ENCODE data around the gene ABCC8. TPM values are rescaled to one million over a fixed set of nuclear protein-coding genes. Genes with fewer than 3 reads are reported as not detected.

ABCC8 gene
- total RNA-seq, 1 donor from 2014 or later = 1.1 TPM

DNA sequence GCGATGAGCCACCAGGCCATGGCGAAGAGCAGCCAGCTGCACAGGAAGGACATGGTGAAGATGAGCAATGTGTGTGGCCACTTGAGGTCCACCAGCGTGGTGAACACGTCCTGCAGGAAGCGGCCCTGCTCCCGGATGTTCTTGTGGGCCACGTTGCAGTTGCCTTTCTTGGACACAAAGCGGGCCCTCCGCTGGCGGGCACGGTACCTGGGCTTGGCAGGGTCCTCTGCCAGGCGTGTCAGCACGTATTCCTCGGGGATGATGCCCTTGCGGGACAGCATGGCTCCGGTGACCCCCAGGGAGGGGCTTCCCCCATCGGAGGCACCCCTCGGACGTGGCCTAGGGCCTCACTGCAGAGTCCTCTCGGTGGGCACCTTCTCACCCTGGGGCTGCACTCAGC is 88.8 kb downstream of the ABCC8 start:
- H3K36me3 ChIP-seq = no peaks in the 10 kb centered on the region
- TF ChIP-seq, protein P1, sequence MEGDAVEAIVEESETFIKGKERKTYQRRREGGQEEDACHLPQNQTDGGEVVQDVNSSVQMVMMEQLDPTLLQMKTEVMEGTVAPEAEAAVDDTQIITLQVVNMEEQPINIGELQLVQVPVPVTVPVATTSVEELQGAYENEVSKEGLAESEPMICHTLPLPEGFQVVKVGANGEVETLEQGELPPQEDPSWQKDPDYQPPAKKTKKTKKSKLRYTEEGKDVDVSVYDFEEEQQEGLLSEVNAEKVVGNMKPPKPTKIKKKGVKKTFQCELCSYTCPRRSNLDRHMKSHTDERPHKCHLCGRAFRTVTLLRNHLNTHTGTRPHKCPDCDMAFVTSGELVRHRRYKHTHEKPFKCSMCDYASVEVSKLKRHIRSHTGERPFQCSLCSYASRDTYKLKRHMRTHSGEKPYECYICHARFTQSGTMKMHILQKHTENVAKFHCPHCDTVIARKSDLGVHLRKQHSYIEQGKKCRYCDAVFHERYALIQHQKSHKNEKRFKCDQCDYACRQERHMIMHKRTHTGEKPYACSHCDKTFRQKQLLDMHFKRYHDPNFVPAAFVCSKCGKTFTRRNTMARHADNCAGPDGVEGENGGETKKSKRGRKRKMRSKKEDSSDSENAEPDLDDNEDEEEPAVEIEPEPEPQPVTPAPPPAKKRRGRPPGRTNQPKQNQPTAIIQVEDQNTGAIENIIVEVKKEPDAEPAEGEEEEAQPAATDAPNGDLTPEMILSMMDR (IDR thresholded peaks at IDR 0.05; ENCODE audit: borderline replicate concordance) = no peak
- DNase-seq = no peak
- no peak overlapping the region for H3K4me3 ChIP-seq
- intact Hi-C loops (cut with micrococcal nuclease) = no loop called here
- H3K9me3 ChIP-seq (replicated peaks) = no peaks in the 10 kb centered on the region
- H3K27me3 ChIP-seq (ENCODE audit: low read depth) = peaks cover 31% of the 10 kb centered on the region
- peaks cover 48% of the 10 kb centered on the region for H3K4me1 ChIP-seq
- H3K27ac ChIP-seq (replicated peaks) = no peak overlapping the region

DNA sequence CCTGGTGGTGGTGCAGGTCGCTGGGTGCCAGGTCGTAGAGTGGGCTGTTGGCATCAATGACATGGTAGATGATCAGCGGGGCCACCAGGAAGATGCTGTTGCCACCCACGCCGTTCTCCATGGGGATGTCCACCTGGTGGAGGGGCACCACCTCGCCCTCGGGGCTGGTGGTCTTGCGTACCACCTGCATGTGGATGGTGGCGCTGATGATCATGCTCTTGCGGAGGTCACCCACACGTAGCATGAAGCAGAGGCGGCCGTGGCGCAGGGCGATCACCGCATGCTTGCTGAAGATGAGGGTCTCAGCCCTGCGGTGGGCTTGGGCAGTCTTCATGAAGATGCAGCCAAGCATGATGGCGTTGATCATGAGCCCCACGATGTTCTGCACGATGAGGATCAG is 89.4 kb downstream of the ABCC8 start:
- peak overlapping the region; percentile 90 for H3K27ac ChIP-seq (replicated peaks)
- no peak for DNase-seq

DNA sequence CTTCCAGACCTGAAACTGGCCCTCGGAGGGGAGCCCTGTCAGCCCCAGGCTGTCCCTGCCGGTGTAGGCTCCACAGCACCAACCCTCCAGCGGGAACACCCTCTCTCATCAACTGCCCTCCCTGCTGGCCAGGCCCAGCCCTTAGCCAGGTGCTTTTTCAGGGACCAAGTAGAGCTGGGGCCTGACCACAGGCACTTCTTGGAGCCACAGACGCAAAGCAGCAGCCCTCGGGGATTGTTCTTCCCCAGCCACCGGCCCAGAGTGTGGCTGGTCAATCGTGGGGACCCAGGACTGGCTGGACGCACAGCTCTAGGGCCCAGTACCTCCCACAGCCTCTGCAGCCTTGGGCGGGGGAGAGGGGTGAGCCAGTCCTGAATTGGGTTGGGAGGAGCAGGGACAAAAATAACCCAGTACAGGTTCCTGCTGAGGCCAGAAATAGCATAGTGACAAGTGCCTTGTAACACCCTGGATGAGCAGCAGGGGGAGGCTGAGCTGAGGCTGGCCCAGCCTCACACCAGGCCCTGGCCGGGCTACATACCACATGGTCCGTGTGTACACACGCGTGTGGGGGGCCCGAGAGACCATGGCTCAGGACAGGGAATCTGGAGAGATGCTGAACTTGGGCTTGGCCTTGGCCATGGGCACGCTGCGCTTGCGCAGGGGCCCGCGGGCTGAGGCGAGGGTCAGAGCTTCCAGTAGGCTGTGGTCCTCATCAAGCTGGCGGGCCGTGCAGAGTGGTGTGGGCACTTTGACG is 90.1 kb downstream of the ABCC8 start:
- Histone ChIP-seq H3K36me3 (no peaks in the 10 kb centered on the region), H3K27ac (replicated peaks) (peak overlapping the region; percentile 90), H3K9me3 (replicated peaks) (no peaks in the 10 kb centered on the region), H3K4me3 (peak overlapping the region; percentile 62), H3K4me1 (peaks cover 58% of the 10 kb centered on the region), H3K27me3 (ENCODE audit: low read depth) (peaks cover 31% of the 10 kb centered on the region)
- intact Hi-C loops (cut with micrococcal nuclease) = no loop called here
- TF ChIP-seq, protein P1 (IDR thresholded peaks at IDR 0.05; ENCODE audit: borderline replicate concordance) = peak; percentile 76
- peak; percentile 65 for DNase-seq

More for the DNA sequence above, 89.4 kb downstream of the ABCC8 start:
- Histone ChIP-seq H3K9me3 (replicated peaks) (no peaks in the 10 kb centered on the region), H3K36me3 (no peaks in the 10 kb centered on the region), H3K27me3 (ENCODE audit: low read depth) (peaks cover 31% of the 10 kb centered on the region), H3K4me3 (no peak overlapping the region), H3K4me1 (peaks cover 52% of the 10 kb centered on the region)
- intact Hi-C loops (cut with micrococcal nuclease) = no loop called here
- TF ChIP-seq, protein P1 (IDR thresholded peaks at IDR 0.05; ENCODE audit: borderline replicate concordance) = no peak

DNA sequence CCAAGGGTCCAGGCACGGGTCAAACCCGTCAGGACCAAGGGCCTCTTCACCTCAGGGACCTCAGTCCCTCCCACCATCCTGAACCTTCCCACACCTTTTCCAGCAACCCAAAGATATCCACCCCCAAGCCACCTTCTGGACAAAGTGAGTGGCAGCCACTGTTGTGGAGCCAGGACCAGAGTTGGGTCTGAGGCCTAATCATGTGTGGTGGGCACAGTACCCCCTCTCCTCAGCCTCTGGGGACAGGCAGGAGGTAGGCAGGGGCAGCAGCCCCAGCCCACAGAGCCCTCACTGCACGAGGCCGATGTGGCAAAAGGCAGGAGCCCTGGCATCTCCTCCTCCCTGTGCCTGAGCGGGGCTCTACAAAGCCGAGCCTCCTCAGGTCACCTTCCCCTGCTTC is 90.7 kb downstream of the ABCC8 start:
- intact Hi-C loops (cut with micrococcal nuclease) = no loop called here
- no peak for DNase-seq
- Histone ChIP-seq H3K36me3 (no peaks in the 10 kb centered on the region), H3K4me1 (peaks cover 58% of the 10 kb centered on the region), H3K4me3 (peak overlapping the region; percentile 62), H3K27me3 (ENCODE audit: low read depth) (peaks cover 31% of the 10 kb centered on the region), H3K27ac (replicated peaks) (peak overlapping the region; percentile 90), H3K9me3 (replicated peaks) (no peaks in the 10 kb centered on the region)
- TF ChIP-seq, protein P1 (IDR thresholded peaks at IDR 0.05; ENCODE audit: borderline replicate concordance) = no peak

DNA sequence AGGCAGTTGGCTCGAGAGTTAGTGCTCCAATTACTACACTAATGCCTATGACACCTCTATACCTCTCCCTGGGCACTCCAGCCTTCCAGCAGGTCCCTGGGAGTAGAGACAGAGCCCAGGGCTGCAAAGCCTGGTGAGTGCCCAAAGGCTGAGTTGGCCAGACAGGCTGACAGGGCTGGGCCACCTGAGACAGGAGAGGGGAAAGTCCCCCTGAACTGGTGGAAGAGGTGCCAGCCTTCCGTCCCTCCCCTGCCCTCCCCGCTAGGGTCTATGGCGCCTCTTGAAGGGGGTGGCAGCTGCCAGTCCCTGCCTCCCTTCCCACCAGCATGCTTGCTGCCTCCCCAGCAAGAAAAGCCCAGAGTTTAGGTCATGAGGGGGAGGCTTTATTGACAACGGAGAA is 91.2 kb downstream of the ABCC8 start:
- peaks cover 58% of the 10 kb centered on the region for H3K4me1 ChIP-seq
- intact Hi-C loops (cut with micrococcal nuclease) = no loop called here
- peaks cover 31% of the 10 kb centered on the region for H3K27me3 ChIP-seq (ENCODE audit: low read depth)
- TF ChIP-seq, protein P1 (IDR thresholded peaks at IDR 0.05; ENCODE audit: borderline replicate concordance) = no peak
- H3K4me3 ChIP-seq = peak overlapping the region; percentile 62
- H3K27ac ChIP-seq (replicated peaks) = peak overlapping the region; percentile 90
- H3K9me3 ChIP-seq (replicated peaks) = no peaks in the 10 kb centered on the region
- no peaks in the 10 kb centered on the region for H3K36me3 ChIP-seq
- no peak for DNase-seq

All from left ventricle myocardium inferior (tissue), 1 donor.